A549 treated with Hydrocortisone at 1 μM for 4 hours (cell line): ENCODE data around the gene TBPL1. TPM values are rescaled to one million over a fixed set of nuclear protein-coding genes. Genes with fewer than 3 reads are reported as not detected.

ENCODE experiments used
- total RNA-seq: library from RNA; stranded (reverse); fragments of 200-300 nt; extraction: Qiagen RNA extraction; gene quantifications from 5 replicates; pipeline ENCODE4 v1.2.3, GENCODE V29; 2022

The TBPL1 gene
- 18.7 to 24.5 TPM (median 23.7 TPM) in 5 replicates for total RNA-seq

DNA sequence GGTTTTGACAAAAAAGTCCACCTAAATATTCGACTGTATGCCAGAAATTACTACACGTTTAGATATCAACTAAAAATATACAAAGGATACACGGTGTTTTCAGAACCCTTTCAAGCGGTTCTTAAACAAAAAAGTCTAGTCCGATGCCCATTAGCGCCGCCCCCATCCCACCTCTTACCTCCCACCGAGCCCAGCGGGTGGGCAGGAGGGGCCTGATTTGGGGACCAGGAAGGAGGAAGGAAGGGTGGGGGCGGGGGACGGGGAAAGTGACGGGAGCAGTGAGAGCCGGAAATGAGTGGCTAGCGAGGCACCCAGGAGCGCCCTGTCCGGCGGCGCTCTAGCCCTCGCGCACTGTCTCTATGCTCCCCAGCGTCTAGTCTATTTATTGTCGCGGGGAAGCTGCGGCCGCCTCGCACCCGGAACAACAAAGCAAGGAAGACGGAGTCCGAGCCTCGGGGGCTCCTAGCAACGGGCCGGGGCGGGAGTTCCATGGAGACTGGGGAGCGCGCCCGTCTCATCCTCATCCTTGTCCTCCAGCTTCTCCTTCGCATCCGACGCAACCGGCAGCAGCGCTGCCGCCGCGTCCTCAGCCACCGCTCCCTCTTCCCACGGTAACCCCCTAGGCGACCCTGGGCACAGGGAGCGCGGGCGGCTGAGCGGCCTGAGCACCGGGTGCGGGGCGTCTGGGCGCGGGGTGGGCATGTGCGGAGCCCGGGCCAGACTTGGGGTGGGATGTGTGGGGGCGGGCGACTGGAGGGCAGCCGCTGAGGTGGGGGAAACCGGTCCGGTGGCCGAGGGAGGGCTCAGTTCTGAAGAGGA, at the start of gene TBPL1:
Gene TBPL1, plus strand, starts transcription at position 410 of the 819 bp plus-strand sequence. CDS start 26,902 bp downstream, outside the sequence.

Other genes with a start within 250 kb of the TBPL1 start
- gene TCF21, start 64.1 kb upstream of the TBPL1 start, total RNA-seq = 0.02 to 0.10 TPM (median 0.03 TPM) in 5 replicates
- 0.24 to 0.40 TPM (median 0.26 TPM) in 5 replicates for gene SLC2A12, start 99.4 kb downstream of the TBPL1 start, total RNA-seq